Activated CD8-positive, alpha-beta memory T cell treated with anti-CD3 and anti-CD28 coated beads for 48 hours (primary cell): ENCODE results near the gene TLR9.
"Not testable (repeated sequence)": the region's sequence is repeated elsewhere in the genome, so short reads cannot be mapped to it uniquely, and the experiment has no call there.

Experiments
- DNase-seq, 3 experiments: peaks; one replicate each; pipeline ENCODE4 v3.0.0-alpha.2; 2020; ENCODE audit warnings: low read depth in 2 of 3, low spot score in 2 of 3

TLR9 gene

DNA sequence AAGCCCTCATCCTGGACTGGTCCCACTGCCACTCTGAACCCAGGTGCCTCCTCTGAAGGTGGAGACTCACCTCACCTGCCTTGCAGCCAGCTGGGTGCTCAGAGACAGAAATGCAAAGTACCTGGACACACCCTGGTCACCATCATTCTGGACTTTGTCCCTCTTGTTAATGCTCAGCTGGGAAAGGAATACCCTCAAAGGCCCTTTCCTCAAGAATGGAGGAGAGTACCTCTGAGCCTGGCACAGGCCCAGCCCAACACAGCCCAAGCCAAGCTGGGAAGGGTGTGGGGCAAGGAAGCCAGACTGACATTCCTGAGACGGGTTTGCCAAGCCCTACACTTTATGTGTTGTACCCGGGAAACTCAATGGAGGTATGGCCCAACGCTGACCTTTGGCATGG is 28.5 kb downstream of the TLR9 start:
- no peak for DNase-seq

DNA sequence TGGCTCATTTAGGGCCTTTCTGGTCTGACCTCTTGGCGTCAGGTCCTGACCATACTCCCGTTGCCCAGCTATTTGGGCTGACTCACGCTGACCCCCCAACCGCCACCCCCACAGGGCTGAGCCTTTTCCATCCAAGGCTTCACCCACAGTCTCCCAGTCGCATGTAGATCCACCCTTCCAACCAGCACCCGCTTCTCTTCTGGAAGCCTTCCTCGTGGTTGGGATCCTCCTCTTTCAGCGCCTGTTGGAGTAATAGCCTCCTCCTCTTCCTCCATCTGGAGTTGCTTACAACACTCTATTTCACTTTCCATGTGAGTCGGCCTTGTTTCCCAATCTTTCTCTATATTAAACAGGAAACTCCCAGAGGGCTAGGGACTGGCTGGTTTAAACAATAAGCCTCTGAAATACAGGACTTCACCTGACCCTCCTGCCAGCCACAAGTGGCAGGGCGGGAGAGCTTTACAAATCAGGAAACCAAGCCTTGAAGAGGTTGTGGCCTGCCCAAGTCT is 29.6 kb downstream of the TLR9 start:
- no peak for DNase-seq

DNA sequence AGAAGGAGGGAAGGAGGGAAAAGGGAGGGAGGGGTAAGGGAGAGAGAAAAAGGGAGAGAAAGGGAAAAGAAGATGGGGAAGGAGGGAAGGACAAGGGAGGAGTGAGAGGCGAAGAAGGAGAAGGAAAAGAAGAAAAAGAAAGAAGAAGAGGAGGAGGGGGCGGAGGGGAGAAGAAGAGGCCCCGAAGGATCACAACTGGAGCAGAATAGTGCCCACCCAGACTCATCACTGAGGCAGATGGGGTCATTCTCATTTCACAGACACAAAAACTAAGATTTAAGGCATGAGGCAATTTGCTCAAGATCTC is 30.2 kb downstream of the TLR9 start:
- DNase-seq = no peak

DNA sequence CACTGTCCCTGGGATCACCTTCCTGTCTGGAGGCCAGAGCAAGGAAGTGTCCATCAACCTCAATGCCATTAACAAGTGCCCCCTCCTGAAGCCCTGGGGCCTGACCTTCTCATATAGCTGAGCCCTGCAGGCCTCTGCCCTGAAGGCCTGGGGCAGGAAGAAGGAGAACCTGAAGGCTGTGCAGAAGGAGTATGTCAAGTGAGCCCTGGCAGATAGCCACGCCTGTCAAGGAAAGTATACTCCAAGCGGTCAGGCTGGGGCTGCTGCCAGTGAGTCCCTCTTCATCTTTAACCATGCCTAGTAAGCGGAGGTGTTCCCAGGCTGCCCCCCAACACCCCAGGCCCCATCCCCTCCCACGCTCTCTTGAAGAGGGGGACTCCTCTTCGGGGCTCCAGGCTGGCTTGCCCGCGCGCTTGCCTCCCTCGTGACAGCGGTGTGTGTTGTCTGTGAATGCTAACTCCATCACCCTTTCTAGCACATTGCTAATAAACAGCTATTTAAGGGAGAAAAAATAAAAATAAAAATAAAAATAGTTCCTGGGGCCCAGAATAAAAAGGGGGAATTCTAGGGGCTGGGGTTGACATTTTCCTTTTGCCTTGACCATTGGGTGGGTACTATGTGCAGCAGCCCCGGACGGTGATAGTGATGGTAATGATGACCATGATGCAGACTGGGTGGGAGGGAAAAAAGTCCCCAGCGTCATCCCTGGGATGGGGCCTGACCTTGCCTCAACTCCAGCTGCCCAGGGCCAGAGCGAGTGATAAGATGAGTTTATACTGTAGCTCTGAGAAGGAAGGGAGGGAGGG is 30.8 kb downstream of the TLR9 start:
- no peak for DNase-seq

DNA sequence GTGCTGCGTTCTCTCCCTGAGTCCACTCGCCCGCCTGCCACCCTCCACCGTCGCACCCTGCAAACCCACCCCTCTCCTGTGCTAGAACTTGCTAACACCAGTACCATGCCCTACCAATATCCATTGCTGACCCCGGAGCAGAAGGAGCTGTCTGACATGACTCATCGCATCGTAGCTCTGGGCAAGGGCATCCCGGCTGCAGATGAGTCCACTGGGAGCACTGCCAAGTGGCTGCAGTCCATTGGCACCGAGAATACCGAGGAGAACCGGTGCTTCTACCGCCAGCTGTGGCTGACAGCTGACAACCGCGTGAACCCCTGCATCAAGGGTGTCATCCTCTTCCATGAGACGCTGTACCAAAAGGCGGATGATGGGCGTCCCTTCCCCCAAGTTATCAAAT is 32.4 kb downstream of the TLR9 start:
- no peak for DNase-seq

DNA sequence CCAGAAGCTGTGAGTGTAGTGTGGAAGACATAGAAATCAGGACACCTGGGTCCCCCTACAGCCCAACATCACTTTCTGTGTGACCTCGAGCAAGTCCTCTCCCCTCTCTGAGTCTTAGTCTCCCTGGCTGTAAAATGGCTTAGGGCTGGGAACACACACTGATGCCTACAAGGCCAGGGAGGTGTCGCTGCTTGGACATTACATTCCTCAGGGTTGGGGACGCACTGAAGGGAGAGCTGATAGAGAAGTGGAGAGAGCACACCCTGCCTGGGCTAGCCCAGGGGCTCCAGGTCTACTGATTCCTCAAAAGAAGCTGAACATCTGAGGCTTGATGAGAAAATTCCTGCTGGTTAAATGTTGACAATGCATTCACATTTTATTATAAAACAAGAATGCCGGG is 33.8 kb downstream of the TLR9 start:
- no peak for DNase-seq

DNA sequence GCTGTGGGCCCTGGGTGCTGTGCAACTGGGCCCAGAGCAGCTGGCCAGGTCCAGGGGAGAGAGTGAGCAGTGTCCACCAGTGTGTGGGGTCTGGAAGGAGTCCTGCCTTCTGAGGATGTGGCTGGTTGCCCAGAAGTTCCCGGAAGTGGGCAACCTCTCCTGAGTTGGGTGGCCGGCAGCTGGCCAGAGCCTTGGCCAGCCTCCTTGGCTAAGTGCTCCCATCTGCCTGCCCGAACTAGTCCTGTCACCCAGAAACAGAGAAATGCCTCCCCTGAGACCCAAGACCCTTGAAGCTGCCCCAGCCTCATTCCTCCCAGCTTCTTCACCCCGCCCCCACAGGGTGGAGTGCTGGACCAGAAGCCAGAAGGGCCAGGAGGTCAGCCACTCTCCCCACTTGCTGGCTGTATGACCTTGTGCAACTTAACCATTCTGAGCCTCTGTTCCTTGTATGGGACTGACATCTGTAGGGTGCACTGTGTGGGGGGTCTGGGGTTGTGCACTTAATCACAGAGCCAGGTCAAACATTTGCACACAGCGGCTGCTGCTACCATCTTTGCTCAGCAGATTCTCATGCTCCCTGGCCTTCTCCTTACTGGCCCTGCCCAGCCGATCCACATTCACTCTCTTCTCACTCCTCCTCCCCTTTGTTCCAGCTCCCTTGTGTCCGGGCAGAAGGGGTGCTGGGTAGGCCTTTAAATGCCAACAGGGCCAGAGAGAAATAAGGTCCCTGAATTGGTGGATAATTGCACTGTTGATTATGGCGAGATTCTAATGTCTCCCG is 35.0 kb downstream of the TLR9 start:
- DNase-seq = no peak

DNA sequence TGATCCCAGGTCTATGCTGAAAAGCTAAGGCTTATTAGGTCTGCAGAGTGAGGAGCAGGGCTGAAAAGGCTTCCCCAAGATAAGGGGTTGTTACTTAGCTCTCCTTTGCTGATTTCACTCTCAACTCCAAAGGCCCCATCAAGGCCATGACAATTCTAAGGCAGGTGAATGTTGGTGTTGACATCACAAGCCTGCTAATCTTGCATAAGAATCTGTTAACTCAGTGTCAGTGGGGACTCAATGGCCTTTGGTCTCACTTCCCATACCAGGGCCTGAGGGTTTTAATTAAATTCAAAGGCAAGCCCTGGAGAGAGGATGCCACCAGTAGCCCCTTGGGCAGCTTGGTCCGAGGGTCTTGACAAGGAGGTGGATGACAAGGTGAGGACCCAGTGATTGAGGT is 36.9 kb downstream of the TLR9 start:
- DNase-seq = no peak

DNA sequence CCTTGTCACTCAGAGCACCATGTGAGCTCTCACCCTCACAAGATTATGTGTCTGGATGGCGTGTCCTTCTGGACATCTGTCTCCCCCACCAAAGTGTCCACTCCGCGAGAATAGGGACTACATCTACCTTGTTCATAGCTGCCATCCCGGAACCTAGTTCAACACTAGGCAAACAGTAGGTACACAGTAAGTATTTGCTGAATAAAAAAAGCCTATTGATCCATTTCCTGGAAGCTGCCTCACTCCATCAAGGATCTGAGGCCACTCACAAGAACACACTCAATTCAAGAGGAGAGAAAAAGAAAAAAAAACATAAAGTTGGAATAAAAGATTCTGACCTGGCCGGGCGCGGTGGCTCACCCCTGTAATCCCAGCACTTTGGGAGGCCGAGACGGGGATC is 38.7 kb downstream of the TLR9 start:
- DNase-seq = no peak

DNA sequence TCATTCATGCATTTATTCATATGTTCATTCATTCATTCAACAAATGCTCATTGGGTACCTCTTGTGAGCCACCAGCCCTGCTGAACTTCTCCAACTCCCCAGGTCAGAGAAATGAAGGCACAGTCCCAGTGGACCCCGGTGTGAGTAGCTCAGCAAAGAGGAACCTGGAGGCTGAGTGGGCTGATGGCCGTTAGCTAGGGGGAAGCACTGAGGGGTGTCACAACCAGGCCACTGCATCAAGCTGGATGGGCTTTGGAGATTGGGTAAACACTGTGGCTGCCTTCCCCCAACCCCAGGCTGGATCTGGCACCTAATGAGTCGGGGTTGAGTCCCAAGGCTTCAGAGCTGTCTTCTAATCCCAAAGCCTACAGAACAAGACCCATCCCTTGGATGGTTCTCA is 39.6 kb downstream of the TLR9 start:
- DNase-seq = no peak

DNA sequence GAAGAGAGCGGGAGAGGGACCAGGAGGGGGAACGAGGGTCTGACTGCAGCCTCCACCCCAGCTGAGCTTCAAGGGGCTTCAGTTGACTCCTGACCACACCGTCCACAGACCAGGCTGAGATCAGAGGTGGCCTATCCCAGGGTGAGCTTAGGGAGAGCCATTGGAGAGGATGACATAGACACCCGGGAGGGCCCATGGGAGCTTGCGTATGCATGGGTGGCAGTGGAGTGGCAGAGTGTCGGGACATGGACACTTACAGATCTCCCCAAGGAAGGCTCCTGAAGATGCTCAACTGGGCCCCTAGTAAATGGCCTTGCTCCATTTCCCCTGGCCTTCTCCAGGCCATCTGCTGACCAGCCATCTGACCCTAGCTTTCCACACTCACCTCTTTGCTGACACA is 40.1 kb downstream of the TLR9 start:
- no peak for DNase-seq

DNA sequence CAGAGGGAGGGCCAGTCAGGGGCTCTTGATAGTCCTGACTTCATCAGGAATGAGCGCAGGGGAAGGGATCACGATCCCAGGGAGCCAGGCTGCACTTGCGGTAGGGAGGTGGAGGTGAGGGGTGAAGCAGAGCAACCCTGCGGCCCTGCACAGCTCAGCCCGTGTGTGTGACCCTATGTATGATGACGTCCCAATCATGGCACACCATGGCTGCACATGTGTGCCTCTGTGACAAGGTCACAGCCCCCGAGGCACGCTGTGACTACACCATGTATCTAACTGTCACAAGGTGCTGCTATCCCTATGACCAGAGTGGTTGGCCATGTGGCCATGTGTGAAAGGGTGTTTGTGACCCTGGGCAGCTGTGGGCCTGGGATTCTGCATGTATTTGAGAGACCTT is 40.8 kb downstream of the TLR9 start:
- DNase-seq = no peak

DNA sequence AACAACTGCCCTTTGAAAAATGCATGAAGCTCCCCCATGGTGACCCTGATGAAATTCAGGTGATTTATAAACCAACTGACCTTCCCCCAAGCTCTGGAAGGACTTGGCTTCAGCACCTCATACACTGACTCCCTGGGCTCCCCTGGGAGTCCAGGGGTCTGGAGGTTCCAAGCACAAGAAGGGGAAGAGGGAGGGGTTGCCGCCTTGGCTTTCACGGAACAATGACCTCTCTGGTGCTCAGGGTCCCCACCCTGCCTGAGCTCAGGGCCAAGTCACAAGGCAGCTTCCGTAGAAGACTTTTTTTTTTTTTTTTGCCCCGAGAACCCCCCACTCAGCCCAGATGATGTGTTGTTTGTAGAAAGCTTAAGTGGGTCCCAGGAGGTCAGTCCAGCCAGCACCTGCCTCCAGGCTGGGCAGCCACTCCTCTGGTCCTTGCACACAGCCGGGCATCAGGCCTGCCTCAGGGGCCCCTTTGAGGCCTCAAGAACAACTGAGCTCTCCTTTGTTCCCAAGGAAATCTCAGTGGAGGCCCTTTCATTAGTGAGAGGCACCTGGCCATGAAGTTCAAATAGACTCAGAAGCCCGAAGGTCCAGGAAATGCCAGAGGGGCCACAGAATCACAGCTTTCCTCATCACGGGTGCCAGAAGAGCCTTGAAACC is 41.5 kb downstream of the TLR9 start:
- DNase-seq = no peak

DNA sequence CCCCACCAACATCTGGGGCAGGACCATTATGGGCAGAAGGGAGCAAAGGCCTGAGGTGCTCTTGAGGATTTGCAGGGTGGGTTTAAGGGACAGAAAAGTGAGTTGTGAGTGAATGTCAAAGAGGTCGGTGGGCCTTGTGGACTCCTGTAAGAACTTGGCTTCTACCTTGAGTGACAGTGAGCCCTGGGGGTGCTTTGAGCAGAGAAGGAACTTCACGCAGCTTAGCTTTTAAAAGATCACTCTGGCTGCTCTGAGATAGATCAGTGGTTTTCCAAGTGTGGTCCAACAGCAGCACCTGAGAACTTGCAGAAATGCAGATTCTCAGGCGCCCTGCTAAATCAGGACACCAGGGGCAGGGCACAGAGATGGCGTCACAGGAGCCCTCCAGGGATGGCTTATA is 42.8 kb downstream of the TLR9 start:
- DNase-seq = no peak

DNA sequence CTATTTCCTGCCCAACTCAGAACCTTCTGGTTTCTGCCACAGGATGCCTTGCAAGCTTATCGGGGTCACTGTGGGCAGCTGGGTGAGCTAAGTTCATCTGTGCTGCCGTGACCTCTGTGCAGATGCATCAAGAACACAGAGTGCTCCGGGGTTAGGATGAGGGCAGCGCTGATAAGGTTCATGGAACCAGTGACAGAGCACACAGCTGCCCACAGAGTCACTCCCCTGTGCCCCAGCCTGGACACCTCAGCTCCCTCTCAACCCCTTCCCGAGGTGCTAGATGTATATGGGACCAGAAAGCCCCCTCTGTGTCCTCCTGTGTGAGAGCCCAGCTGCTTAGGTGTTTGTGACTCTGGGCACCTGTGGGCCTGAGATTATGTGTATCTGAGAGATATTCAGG is 43.2 kb downstream of the TLR9 start:
- no peak for DNase-seq

DNA sequence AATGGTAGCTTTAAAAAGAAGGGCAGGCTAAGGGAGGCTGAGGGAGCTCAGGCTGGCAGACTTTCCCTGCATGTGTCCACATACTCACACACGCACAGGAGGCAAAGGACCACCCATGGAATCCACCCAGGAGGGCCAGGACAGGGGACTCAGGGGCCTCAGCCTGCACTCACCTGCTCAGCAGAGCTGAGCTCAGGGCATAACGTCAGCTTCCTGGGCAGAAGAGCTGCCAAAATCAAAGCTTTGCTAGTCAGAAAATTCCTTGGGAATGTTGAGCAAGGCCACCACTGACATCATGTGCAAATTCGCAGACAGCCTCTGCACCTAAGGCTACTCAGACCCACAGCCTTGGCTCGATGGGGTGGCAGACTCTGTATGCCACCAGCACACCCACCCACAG is 43.9 kb downstream of the TLR9 start:
- no peak for DNase-seq

DNA sequence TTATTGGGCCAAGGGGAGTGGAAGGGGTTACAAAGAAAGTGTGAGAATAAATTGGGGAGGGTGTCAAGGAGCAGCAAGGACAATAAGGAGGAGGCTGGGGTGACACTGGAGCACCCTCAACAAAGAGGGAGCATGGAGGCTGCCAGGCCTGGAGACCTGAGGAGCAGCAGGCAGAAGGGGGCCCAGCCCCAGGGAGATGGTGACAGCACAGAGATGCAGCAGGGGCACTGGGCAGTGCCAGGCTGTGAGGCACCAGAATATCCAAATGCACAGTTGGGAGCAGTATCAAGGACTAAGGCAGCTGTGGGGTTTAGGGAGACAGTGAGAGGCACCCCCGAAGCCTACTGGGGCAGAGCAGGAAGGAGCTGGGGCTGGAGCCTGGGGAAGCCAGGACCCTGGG is 46.9 kb downstream of the TLR9 start:
- no peak for DNase-seq

DNA sequence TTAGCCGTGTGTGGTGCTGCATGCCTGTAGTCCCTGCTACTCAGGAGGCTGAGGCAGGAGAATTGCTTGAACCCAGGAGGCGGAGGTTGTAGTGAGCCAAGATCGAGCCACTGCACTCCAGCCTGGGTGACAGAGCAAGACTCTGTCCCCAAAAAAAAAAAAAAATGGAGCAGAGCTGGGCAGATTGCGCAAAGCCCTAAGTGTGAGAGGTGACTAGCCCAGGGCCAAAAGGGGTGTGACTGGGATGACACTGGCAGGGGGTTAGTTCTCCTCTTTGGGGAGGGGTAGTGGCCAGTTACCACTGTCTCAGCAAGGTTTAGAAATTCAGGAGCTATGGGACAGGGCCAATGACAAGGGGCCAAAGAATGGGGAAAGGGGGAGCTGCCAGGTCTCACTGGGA is 47.3 kb downstream of the TLR9 start:
- not testable (repeated sequence) for DNase-seq

DNA sequence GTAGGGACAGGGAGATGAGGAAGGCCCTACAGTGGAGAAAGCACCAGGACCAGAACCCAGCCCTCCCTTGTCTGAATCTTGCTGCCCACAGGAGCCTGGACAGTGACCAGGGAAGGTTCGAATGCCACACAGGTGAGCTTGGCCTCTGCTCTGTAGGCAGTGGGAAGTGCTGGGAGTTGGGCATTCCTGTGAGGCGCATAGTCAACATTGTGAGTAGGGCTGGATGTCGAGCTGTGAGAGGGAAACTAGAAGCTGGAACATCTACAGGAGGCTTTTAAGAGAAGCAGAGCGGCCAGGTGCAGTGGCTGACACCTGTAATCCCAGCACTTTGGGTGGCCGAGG is 47.8 kb downstream of the TLR9 start:
- DNase-seq = no peak

DNA sequence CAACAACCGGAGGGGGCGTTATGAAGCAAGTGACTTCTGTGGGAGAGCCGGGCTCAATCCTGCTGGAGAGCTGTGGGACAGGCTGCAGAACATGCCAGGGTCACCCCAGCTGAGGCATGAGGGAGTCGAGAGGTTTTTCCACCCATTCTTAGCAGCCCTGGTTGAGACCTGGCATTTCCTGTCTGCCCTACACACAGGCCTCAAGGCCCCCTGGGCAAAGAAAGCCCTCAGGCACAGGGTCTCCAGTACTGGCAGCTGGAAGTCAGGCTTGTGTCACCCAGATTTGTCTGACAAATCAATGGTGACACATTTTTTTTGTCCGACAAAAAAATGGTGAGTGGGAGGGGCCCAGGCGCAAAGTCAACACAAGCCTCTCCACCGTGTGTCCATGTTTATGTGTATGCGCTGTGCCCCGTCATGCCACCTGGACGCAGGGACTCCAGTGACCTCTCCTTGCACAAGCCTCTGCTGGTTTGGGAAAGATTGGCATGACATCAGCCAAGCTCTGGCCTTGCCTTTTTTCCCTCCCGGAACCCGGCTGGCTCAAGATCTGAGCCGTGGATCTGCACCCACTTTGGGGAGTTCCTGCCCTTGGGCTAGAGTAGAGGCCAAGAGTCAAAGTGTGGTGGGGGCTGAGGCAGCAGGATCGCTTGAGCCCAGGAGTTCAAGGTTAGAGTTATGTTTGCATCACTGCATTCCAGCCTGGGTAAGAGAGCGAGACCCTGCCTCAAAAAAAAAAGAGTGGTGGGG is 48.3 kb downstream of the TLR9 start:
- no peak for DNase-seq

DNA sequence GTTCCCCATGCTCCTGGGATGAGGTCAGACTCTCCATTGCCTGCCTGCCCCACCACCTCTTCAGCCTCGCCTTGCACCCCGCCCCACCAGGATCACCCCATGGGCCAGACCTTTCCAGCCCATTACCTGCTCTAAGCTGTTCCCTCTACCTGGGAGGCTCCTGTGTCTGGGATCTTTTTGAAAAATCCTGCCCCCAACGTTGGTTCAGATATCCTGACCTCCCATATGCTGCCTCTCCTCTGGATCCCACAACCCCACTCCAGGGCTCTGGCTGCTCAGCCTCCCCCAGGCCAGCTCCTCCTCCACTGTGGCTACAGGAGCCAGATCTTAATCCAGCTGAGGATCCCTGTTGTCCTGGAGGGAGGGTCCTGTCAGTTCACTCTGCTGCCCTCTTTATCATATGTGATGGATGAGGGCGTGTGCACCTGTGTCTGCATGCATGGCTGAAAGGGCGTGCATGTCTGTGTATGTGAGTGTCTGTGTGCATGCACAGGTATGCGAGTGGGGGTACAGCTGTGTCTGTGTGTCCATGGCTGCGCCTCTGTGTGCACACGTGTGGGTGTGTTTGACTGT is 49.2 kb downstream of the TLR9 start:
- no peak for DNase-seq
